ENCODE measurements around the gene NWD2. TPM values are rescaled to one million over a fixed set of nuclear protein-coding genes. Genes with fewer than 3 reads are reported as not detected.

NWD2 gene
- total RNA-seq, 1 experiment from 2014 or later: not detected

GRCh38 chr4:37483610-37484009 lies 239.1 kb downstream of the NWD2 start:
- Histone ChIP-seq H3K4ac (ENCODE audit: low read depth, low read length) (no peak overlapping the region), H4K8ac (replicated peaks; ENCODE audit: insufficient read length, low read depth, low read length) (no peak overlapping the region), H3K4me2 (ENCODE audit: insufficient read depth, insufficient read length, low read length) (no peak overlapping the region), H3K18ac (ENCODE audit: insufficient read length, low read depth, low read length) (no peak overlapping the region), H4K91ac (ENCODE audit: insufficient read length, low read depth, low read length) (no peak overlapping the region), H3K56ac (ENCODE audit: insufficient read length, low read depth, low read length) (no peak overlapping the region), H3T11ph (ENCODE audit: low read length) (no peak overlapping the region), H2BK12ac (ENCODE audit: insufficient read length, low read depth, low read length) (no peak overlapping the region), H3K9ac (ENCODE audit: extremely low read depth, insufficient read length, low read length) (no peak overlapping the region), H3K79me2 (ENCODE audit: insufficient read depth, low read length) (no peaks in the 10 kb centered on the region), H2BK15ac (ENCODE audit: low read depth, low read length) (no peak overlapping the region), H2BK5ac (ENCODE audit: insufficient read length, low read length) (no peak overlapping the region), H3K23me2 (ENCODE audit: insufficient read length, low read depth, low read length, poor library complexity, severe bottlenecking) (no peaks in the 10 kb centered on the region), H3K27ac (ENCODE audit: insufficient read length, low read depth, low read length) (no peak overlapping the region), H2BK20ac (ENCODE audit: low read depth, low read length, poor library complexity, severe bottlenecking) (no peak overlapping the region), H3K14ac (ENCODE audit: insufficient read depth, low read length) (no peak overlapping the region), H2AK5ac (ENCODE audit: insufficient read length, low read length) (no peak overlapping the region), H2BK120ac (ENCODE audit: low read depth, low read length, poor library complexity, severe bottlenecking) (no peak overlapping the region), H3K4me1 (ENCODE audit: insufficient read depth, low read length) (no peaks in the 10 kb centered on the region), H4K20me1 (ENCODE audit: control insufficient read depth, insufficient read depth, insufficient read length) (no peaks in the 10 kb centered on the region), H2AFZ (ENCODE audit: low read length) (no peak overlapping the region), H3K79me1 (ENCODE audit: insufficient read depth, low read depth, low read length, poor library complexity, severe bottlenecking) (no peaks in the 10 kb centered on the region), H3K9me3 (ENCODE audit: control insufficient read depth, low read depth, low read length) (no peaks in the 10 kb centered on the region), H3K27me3 (ENCODE audit: insufficient read depth, low read length) (no peaks in the 10 kb centered on the region), H4K5ac (ENCODE audit: insufficient read length, low read depth, low read length) (no peak overlapping the region), H3K23ac (ENCODE audit: insufficient read length, low read depth, low read length) (no peak overlapping the region)
- no peak for DNase-seq
- Mint-ChIP-seq H3K36me3 (ENCODE audit: insufficient read depth in 1 of 3, low read depth in 3 of 3) (peaks cover 0 to 3% (median 0%) of the 10 kb centered on the region in 3 experiments; a peak in 1 of 7 replicates), H3K27ac (no peak overlapping the region; a peak in 1 of 7 replicates), H3K4me1 (0 out of 4 replicates have a peak, but pooled peaks cover 0 to 2% of the 10 kb centered on the region in 2 experiments), H3K4me3 (no peak overlapping the region), H3K27me3 (ENCODE audit: low read depth) (no peaks in the 10 kb centered on the region), H3K9me3 (peaks cover 0 to 4% of the 10 kb centered on the region in 2 experiments; a peak in 3 of 5 replicates)
- no CpG with 5 or more reads among the region's 1 CpG for WGBS (ENCODE audit: extremely low coverage, insufficient read length, low lambda C conversion rate)
- TF ChIP-seq CTCF (conservative IDR thresholded peaks at IDR 0.05): no peak

Measured in H9 (cell line).